GM10266 (cell line): Measurements from ENCODE around the gene LITAF.

Experiments used
- DNase-seq: peaks from one replicate; pipeline ENCODE4 v3.0.0; 2012; ENCODE audit errors: extremely low spot score
- TF ChIP-seq, protein P1 (sequence below): IDR thresholded peaks from 2 replicates; pipeline ENCODE4 v1.5.1; 2012; ENCODE audit warnings: mild to moderate bottlenecking, low read depth; ENCODE audit not compliant: control insufficient read depth, insufficient read depth; ENCODE audit errors: missing control alignments

Gene LITAF

GRCh38 chr16:11547118-11547916 is 39.4 kb downstream of the LITAF start:
- no peak for DNase-seq
- TF ChIP-seq, protein P1, sequence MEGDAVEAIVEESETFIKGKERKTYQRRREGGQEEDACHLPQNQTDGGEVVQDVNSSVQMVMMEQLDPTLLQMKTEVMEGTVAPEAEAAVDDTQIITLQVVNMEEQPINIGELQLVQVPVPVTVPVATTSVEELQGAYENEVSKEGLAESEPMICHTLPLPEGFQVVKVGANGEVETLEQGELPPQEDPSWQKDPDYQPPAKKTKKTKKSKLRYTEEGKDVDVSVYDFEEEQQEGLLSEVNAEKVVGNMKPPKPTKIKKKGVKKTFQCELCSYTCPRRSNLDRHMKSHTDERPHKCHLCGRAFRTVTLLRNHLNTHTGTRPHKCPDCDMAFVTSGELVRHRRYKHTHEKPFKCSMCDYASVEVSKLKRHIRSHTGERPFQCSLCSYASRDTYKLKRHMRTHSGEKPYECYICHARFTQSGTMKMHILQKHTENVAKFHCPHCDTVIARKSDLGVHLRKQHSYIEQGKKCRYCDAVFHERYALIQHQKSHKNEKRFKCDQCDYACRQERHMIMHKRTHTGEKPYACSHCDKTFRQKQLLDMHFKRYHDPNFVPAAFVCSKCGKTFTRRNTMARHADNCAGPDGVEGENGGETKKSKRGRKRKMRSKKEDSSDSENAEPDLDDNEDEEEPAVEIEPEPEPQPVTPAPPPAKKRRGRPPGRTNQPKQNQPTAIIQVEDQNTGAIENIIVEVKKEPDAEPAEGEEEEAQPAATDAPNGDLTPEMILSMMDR: no peak

DNA sequence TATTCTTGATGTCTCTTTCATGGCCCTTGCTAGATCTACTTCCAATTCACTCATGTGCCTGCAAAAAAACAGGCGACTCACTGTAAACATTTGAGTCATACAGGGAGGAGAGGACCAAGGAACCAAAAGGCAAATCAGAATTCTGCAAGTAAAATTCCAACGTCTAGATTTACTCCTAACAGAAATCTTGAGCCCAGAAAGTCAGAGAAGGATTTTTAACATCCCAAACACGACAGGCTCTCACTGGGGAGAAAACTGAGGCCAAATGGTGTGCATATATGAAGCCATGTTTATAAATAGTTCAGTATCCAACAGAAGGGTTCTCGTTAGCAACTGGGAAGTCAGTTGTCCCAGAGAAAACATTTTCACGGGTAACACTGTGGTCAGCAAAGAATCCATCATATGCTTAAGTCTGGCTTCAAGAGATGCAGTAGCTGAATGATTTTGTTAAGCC is 40.1 kb downstream of the LITAF start:
- no peak for DNase-seq
- TF ChIP-seq, protein P1: no peak

GRCh38 chr16:11543661-11544393 is 42.9 kb downstream of the LITAF start:
- no peak for DNase-seq
- TF ChIP-seq, protein P1: no peak

DNA sequence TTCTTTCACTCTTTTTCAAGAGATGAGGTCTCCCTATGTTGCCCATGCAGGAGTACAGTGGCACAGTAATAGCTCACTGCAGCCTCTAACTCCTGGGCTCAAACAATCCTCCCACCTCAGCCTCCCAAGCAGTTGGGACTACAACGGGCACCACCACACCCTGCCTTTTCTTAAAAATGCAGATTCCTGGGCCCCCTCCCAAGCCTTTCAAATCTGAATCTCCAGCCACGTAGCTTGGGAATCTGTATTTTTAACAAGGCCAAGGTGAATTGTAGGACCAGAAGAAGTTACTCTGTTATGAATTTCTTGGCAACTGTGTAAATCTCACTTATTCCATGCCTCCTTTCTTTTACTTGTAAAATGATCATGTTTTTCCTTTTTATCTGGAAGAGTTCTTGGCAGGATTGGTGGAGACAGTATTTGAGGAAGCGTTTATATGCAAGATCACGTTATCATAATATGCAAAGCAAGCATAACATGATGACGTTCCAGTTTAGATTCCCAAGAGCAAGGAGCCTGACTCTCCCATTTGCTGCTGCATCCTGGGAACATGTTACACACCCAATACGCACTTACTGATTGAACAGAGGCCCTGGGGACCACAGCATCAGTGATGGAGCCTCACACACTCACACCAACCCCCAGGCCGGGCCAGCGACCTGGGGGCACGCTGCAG is 44.5 kb downstream of the LITAF start:
- no peak for DNase-seq
- TF ChIP-seq, protein P1: no peak

- DNase-seq: no peak
Measured at GRCh38 chr16:11539641-11540050, 47.1 kb downstream of the LITAF start.

DNA sequence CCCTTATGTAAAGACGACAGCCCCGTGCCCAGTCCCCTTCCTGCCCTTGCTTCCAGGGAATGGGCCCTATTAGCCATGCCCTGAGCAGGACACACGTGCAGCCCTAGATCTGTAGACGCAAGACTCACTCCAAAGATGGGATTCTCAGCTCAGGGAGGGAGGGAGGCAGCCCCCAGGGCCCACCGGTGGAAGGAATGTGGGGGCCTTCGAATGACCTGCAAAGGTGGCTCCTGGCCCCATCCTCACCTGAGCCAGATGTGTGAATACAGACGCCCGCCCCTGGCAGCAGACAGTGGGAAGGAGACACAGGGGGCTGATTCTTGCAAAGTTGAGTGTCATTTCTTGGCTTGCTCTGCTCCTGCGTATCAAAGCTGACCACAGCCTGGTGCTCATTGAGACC is 47.8 kb downstream of the LITAF start:
- no peak for DNase-seq

More at GRCh38 chr16:11539641-11540050, 47.1 kb downstream of the LITAF start:
- TF ChIP-seq, protein P1: no peak

More for the DNA sequence above, 47.8 kb downstream of the LITAF start:
- TF ChIP-seq, protein P1: no peak
